Tongue (tissue), 2 donors: ENCODE results near the gene GAN. TPM values are rescaled to one million over a fixed set of nuclear protein-coding genes. Genes with fewer than 3 reads are reported as not detected.

Experiments
- DNase-seq: peaks from one replicate; pipeline ENCODE4 v3.0.0-alpha.2; 2015
- total RNA-seq: library from RNA; depleted of rRNA; stranded (reverse); fragments of >200 nt; gene quantifications from one replicate; pipeline ENCODE4 v1.2.3, GENCODE V29; 2014

The GAN gene
- total RNA-seq, 1 donor from 2014 or later: 31.6 TPM

DNA sequence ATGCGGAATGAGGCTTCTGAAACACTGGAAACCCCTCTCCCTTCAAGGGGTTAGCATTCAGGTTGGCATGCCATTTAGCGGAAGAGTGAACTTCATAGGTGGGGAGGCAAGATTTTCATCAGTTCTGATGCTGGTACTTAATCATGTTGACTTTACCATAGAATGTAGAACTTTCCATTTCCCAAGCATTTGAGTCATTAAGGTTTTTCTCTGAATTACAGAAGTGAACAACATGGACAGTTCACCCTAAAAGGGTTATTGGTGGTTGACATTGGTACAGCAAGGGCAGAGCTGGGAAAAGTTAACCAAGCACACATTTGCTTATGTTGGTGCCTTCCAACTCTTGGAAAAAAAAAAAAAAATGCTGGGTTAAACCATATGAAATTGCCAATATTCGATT, 39.1 kb downstream of the GAN start:
- no peak for DNase-seq

DNA sequence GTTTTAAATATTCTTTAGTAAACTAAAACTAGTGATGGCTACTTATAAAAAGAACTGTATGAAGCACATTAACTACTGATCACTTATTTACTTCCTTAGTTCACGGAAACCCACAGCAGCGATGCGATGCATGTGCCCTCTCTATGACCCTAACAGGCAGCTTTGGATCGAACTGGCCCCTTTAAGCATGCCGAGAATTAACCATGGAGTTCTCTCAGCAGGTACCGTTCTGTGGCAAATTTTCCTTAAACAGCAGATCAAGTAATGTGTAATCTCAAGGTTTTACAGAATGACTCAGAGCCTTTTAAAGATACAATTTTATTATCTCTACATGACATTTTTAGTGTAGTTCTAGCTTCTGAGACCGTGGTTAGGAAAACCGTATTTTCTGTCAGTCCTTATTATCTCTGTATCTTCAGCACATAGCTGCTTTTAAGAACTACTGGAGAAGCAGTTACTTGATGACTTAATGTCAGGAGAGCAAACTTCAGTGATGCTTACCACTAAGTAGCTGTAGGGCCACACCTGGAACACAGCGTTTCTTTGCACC, 43.0 kb downstream of the GAN start:
- DNase-seq: no peak

DNA sequence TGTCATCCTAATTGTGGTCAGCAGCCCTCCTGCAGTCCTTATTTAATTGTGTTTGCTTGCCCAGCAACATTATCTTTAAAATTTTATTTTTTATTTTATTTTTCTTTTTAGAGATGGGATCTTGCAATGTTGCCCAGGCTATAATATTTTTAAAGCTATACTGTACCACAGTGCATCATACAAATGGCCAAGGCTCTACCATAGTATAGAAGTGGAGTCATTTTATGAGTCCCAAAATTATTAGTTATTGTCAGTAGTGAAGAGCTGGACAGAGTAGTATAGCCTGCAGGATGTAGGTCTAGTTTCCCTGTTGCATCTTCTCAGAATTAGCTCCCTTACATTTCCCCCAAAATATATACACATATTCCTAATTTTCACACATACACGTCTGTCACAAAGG, 44.1 kb downstream of the GAN start:
- DNase-seq: no peak

DNA sequence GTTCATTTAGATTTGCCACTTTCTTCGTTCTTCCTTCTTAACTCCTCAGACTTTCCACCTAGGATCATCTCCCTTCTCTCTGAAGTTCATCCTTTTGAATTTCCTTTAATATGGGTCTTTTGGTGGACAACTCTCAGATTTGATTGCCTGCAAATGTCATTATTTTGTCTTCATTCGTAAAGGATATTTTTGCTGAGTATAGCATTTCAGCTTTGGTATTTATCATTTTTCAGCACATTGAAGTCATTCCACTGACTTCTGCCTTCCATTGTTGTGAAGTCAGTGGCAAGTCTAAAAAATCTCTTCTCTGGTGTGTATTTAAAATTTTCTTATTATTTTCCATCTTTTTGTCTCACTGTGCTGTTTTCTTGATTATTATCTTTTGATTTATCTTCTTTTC, 45.4 kb downstream of the GAN start:
- DNase-seq: no peak

DNA sequence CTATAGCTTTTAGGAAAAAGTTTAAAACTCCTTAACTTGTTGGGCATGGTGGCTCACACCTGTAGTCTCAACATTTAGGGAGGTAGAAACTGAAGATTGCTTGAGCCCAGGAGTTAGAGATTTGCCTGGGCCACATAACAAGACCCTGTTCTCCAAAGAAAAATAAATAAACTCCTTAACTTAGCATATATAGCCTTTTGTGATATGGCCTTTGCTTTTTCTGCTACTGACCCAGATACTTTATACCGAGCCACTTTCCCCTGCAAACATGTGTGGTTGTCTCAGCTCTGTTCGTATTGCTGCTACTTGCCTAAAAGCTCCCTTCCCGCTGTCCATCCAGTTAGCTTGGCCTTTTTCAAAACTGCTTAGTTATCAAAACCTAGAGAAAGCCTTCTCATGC, 51.0 kb downstream of the GAN start:
- no peak for DNase-seq

DNA sequence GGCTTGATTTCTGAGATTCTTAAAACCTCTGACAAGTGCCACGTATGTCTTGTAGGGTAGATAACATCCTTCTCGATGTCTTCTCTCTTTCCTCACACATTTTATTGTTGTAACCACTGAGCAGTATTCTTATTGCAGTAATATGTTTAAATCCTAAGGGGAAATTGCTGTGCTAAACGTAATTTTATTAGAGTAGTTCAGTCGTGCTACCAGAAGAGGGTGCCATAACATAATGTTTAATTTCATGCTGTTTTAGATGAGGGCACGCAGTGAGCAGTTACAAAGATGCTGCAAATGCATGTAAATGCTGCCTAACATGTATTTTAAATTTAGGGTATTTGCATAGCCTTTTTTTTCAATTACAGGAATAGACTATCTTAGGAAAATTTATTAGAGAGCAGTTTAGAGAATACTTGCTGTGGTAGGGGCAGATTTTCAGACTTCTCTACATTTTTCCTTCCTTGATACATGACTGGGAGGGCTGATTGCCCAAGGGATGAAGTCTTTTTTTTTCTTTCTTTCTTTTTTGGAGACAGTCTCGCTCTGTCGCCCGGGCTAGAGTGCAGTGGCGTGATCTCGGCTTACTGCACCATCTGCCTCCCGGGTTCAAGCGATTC, 51.7 kb downstream of the GAN start:
- peak; percentile 81 for DNase-seq

DNA sequence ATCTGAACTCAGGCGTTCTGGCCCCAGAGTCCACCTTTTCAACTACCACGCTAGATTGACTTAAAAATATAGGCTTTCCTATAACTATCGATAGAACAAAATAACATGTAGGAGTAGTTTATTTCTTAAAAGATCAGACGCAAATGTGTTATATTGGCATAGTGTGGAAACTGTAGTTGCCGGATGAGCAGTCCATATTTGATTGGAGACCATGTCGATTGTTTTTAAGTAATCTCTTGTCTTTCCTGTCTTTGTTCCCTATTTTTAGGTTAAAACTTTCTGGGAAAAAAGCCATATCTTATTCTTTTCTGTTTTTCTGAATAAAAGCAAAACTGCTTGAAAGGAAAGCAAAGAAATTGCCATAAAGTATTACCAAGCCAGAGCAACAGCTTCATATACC, 53.1 kb downstream of the GAN start:
- DNase-seq: no peak

DNA sequence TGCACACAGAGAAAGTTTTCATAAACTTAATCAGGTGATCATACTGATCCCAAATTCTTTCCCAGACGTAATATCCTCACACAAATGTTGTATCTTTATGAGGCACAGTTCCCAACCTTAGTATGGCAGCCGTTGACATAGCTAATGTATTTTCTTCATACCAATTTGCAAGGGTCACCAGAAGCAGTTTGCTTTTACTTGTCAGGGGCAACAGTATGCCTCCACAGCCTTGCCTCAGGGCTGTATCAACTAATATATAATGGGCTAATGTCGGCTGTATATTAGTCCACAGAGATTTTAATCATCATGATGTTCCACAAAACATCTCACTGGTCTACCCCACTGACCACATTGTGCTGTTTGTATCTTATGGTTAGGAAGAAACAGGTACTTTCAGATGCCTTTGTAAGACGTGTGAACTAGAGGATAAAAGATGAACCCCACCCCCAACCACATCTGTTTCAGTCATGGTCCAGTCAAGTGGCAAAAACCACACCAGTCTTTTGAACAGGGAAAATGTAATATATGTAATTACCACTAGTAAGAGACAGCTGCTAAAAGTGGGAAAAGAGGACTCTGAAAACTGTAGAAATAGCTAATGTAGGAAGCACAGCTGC, 55.2 kb downstream of the GAN start:
- DNase-seq: no peak

DNA sequence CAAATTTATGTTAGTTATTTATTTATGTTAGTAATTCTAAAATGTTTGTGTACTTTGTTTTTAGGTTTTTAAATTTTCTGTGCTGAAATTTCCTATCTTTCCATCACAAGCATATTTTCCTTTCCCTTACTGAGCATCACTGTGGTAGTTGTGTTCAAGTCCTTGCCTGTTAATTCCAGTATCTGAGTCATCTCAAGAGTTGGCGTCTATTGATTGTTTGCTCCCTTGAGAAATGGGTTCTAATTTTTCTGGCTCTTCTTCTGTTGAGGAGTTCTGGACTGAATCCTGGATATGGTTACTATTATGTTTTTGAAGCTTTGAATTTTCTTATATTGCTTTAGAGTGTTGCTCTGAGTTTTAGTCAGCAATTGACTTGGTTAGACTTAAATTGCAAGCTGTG, 56.3 kb downstream of the GAN start:
- DNase-seq: peak; percentile 22

DNA sequence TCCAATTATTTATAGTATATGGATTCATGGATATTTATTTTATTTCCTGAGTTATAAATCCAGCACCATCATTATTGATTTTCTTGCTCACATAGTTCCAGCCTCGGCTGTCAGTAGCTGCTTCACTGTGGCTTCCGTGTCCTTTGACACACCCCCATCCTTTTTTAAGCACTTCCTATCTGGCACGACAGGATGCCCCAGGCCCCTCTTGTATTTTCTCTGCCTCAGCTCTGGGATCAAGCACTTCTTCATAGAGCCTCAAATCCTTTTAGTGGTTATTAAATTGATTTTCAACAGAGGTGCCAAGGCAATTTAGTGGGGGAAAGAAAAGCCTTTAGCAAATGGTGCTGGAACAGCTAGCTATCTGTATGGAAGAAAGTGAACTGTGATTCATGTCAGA, 59.8 kb downstream of the GAN start:
- no peak for DNase-seq

DNA sequence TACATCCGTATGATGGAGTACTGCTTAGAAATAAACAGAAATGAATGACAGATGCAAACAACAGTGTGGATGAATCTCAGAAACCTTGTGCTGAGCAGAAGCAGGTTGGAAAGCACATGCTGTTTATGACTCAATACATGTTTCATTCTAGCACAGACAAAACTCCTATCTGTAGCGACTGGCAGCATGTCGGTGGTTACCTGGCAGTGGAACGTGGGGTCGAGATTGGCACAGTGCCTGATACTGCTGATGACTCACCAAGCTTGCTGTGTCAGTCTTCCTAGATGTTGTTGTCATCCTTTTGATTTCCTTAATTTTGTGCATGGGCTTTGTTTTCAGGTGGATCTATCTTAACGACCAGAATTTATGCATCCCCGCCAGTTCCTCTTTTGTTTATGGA, 62.1 kb downstream of the GAN start:
- no peak for DNase-seq

DNA sequence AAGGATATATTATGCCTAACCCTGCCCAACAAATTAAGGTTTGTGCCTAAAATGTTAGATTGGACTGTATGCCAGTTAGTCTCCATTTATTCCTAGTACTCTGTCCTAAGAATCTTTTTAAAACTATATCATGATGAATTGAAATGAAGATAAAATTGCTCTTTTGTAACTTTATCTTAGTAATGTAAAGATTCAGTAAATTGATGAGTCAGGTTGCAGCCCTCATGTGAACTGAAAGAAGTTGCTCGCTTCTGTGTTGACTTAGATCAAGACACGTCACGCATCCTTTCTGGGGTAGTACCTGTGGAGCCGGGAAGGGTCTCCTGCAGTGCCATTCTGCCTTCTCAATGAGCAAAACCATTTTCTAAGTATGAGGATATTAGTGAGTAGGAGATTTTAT, 63.3 kb downstream of the GAN start:
- no peak for DNase-seq

DNA sequence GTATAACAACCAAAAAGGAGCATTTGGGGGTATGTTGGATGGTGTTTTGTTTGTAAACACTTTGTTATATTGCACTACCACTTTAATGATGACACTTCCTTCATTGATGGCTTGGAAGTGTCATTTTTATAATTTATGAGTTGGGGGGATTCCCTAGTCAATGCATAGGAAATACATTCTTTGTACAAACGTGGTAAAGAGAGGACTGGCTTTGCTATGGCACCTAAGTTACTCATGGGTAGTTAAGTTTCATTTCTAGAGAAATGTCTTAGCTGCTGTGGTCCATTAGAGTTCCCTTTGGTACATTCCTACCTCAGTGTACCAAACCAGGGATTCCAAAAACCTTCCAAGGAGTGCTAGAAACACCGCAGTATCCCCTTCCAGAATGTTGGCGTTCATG, 66.2 kb downstream of the GAN start:
- no peak for DNase-seq

DNA sequence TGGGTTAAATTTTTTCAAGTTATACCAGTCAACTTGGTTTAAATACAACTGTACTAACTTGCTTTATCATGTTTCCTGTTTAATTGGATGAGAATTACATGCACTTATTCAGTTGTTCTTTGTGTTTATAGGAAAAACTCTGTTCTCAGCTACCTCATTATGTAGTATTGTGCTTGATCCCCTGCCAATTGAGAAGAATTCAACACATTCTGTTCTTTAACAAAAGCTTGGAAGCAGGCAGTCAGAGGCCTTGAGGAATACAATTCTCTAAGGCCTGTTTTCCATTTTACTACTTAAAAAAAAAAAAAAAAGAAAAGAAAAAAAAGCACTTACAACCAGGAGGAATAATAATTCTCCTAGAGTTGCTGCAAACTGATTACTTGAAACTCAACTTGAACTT, 69.2 kb downstream of the GAN start:
- DNase-seq: peak; percentile 82

DNA sequence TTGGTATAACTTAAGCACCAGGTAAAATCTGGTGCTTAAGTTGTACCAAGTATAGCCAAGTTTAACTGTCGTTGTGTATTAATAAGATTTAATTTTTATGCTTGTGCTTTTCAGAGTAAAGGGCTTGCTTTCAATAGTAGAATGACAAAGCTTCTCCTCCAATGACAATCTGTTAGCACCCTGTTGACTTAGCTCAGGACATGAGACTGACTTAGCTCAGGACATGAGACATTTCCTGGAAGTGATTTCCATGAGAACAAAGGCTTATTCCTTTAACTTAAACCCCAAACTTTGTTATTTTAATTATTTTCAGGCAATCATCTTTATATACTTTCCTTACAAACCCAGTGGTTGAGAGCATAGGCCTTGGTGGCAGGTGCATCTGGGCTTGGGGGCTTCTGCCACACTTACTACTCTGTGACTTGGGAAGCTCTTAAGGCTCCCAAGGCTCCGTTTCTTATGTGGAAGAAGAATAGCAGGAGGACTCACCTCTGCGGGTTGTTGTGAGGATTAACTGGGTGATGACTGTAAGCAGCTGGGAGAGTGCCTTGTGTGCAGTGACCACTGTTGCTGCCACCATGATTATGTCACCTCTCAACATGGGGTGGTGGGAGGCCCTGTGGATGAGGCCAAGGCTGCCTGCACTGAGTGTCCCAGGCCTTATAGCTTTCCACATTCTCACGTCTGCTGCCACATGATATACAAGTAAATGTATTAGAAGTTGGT, 70.4 kb downstream of the GAN start:
- DNase-seq: no peak

DNA sequence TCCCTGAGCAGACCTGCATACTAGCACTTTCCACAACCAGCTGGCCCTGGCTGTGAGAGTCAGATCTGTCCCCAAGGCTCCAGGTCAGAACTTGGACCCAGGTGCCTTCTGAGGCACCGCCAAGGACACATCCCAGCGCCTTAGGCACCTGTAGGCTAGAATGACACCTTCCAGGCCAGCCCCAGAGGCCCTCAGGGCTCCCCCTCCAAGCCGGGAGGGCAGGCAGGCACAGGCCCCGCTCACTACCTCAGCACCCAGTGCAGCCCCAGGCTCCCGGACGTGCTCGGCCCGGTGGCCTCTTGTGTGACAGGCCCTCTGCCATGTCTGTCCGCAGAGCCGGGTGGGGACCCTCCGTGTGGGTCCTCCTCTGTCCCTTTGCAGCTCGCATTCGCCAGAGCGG, 73.6 kb downstream of the GAN start:
- no peak for DNase-seq

DNA sequence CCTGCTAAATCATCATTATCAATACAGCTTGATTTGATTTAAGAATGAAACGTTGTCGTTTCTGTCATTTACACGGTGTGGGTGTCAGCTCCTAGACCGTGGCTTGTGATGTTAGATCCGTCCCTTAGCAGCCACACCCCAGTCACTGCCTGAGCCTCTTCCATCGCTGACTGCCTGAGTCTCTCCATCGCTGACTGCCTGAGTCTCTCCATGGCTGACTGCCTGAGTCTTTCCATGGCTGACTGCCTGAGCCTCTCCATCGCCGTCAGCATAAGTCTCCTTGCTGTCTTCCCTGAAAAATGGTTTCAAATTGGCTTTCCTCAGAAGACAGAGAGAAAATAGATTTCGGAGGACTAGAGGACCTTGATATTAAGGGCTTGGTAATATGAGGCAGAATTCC, 76.1 kb downstream of the GAN start:
- no peak for DNase-seq

DNA sequence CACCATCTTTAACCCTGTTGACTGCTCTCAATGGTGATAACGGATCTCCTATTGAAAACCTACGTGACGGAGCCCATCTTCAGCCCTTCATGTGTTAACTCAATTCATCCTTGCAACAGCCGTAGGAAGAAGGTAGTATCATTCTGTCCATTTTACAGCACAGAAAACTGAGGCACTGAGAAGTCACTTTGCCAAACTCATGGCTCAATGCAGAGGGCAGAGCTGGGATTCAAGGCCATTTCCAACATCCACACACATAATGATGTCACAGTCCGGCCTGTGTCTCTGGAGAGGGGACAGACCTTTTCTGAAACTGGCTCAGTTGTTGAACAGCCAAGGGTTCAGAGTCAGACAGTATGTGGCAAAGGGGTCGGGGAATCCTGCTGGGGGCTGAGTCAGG, 77.2 kb downstream of the GAN start:
- DNase-seq: no peak

DNA sequence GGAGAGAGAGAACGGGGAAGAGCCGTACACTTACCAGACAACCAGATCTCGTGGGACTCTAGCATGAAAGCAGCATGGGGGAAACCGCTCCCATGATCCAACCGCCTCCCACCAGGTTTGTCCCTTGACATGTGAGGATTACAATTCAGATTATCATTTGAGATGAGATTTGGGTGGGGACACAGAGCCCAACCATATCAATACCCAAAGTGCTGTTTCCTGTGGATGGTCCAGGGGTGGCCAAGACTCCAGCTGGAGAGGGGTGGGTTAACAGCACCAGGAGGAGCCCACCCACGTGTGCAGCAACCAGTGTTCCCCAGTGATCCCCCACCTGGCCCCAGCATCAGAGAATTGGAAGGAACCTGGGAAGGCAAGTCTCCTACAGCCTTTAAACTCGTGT, 79.7 kb downstream of the GAN start:
- no peak for DNase-seq

DNA sequence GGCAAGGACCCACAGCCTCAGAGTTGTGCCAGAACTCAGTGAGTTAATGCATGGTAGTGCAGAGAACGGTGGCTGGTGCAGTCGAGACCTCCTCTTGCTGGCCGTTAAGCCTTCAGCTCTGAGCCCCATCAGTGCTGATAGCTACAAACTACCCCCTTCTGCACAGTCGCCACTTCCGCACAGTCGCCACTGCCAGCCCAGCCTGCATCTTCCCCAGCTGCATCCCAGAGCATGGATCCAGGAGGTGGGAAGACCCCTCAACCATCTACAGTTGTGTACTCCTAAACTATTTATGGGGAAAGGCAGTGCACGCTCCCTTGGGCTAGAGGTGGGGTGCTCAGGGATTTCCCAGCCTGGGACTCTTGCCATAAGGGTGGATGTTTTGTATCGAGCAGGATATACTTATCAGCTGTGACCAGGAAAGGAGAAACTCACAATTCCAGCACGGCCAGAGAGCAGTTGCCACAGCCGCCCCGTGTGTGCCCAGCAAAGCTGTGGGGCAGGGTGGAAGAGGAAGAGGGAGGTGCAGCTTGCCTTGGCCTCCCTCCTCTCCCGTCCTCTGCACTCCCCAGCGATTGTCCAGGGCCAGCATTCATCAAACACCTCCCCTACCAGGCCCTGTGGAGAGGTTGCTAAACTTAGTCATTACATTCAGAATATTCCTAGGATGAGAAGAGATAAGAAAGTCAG, 80.3 kb downstream of the GAN start:
- no peak for DNase-seq

DNA sequence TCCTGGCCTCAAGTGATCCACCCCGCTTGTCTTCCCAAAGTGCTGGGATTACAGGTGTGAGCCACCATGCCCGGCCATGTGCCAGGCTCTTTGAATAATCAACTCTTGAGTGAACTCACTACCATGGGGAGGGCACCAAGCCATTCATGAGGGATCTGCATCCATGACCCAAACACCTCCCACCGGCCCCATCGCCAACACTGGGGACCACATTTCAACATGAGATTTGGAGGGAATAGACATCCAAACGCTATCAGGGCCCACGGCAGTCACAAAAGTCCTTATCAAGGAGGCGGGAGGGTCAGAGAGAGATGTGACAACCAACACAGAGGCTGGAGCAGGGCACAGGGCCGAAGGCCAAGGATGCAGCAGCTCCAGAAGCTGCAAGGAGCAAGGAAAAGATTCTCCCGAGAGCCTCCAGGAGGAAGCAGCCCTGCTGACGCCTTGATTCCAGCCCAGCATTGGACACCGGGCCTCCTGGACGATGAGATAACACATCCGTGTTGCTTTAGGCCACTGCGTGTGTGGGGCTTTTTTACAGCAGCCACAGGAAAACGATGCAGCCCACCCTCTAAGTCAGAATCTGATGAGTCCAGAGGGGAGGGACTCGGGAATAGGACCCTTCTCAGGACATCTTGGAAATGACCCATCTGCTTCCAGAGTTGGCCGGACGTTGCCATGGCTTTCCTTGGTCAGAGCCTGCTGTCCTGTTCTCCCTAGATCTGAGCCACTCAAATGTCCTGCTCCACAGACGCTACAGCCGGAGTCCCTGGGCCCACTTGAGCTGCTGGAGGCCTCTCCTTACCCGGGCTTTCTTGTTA, 82.5 kb downstream of the GAN start:
- DNase-seq: no peak

DNA sequence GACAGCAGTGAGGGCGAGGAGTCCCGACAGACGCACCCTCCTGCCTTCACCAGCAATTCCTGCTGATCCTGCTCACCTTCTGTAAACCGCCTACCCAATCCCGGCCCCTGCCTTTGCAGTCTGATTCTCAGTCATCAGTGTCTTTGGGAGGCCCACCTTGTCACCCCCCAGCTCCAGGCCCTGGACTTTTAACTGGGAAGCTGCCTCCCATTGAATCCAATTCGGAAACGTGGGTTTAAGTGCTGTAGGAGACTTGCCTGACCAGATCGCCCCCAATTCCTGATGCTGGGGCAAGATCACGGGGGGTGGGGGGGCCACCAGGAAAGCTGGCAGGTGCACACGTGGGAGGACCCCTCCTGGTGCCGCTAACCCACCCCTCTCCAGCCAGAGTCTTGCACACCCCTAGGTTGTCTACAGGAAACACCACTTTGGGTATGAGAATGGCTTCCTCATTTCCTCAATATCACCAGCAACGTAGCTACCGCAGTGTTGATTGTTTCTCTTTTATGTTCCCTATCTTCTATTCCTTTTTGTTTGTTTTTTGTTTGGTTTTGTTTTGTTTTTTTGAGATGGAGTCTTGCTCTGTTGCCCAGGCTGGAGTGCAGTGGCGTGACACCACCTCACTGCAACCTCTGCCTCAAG, 83.2 kb downstream of the GAN start:
- DNase-seq: no peak
